ENCODE results near the gene PRKCE. TPM values are rescaled to one million over a fixed set of nuclear protein-coding genes. Genes with fewer than 3 reads are reported as not detected.
A peak's percentile ranks its signal among the peaks of the same experiment; 100 is the strongest.

Gene PRKCE
- total RNA-seq, 4 donors from 2014 or later: 5.9 to 21.2 (median 18.5) TPM

- H3K27ac ChIP-seq: no peak overlapping the region
- TF ChIP-seq CTCF (IDR thresholded peaks at IDR 0.05) (no peak), POLR2AphosphoS5 (IDR thresholded peaks at IDR 0.05) (no peak), POLR2A (IDR thresholded peaks at IDR 0.05) (no peak), EP300 (IDR thresholded peaks at IDR 0.05) (no peak)
- no peaks in the 10 kb centered on the region for H3K9me3 ChIP-seq
- no peak for ATAC-seq
- H3K36me3 ChIP-seq: no peaks in the 10 kb centered on the region
- H3K4me3 ChIP-seq: no peak overlapping the region
- no peaks in the 10 kb centered on the region for H3K27me3 ChIP-seq
- WGBS, 2 donors (ENCODE audit: low coverage in 1 of 2): 85 to 90% methylated on average over 3 of the region's 3 CpGs
- peaks cover 0 to 16% (median 0%) of the 10 kb centered on the region in 3 donors for H3K4me1 ChIP-seq
Observed at GRCh38 chr2:45623098-45623497, 28.4 kb upstream of the PRKCE start.

GRCh38 chr2:45625824-45626223, 25.7 kb upstream of the PRKCE start:
- ATAC-seq: no peak
- Histone ChIP-seq H3K27ac (peak overlapping the region in 1 of 4 donors; percentile 61), H3K4me1 (peaks cover 0 to 16% (median 0%) of the 10 kb centered on the region in 3 donors), H3K4me3 (no peak overlapping the region), H3K9me3 (no peaks in the 10 kb centered on the region), H3K27me3 (no peaks in the 10 kb centered on the region), H3K36me3 (no peaks in the 10 kb centered on the region)
- TF ChIP-seq POLR2A (IDR thresholded peaks at IDR 0.05) (no peak), CTCF (IDR thresholded peaks at IDR 0.05) (no peak), EP300 (IDR thresholded peaks at IDR 0.05) (no peak), POLR2AphosphoS5 (IDR thresholded peaks at IDR 0.05) (no peak)

GRCh38 chr2:45626387-45627221, 24.9 kb upstream of the PRKCE start:
- no peak for ATAC-seq
- Histone ChIP-seq H3K4me3 (no peak overlapping the region), H3K27ac (peak overlapping the region in 2 of 4 donors; percentile 22 to 61), H3K4me1 (peaks cover 0 to 16% (median 0%) of the 10 kb centered on the region in 3 donors), H3K9me3 (no peaks in the 10 kb centered on the region), H3K27me3 (no peaks in the 10 kb centered on the region), H3K36me3 (no peaks in the 10 kb centered on the region)
- no peak for TF ChIP-seq POLR2A (IDR thresholded peaks at IDR 0.05)
- TF ChIP-seq CTCF (IDR thresholded peaks at IDR 0.05): no peak
- no peak for TF ChIP-seq EP300 (IDR thresholded peaks at IDR 0.05)
- no peak for TF ChIP-seq POLR2AphosphoS5 (IDR thresholded peaks at IDR 0.05)
- WGBS, 2 donors (ENCODE audit: low coverage in 1 of 2): 45 to 60% methylated on average over 7 of the region's 8 CpGs

- no peak for ATAC-seq
Observed at GRCh38 chr2:45627911-45628310, 23.6 kb upstream of the PRKCE start.

More at GRCh38 chr2:45627911-45628310, 23.6 kb upstream of the PRKCE start:
- Histone ChIP-seq H3K27me3 (no peaks in the 10 kb centered on the region), H3K27ac (no peak overlapping the region), H3K4me1 (peaks cover 0 to 16% (median 0%) of the 10 kb centered on the region in 3 donors), H3K9me3 (no peaks in the 10 kb centered on the region), H3K4me3 (no peak overlapping the region), H3K36me3 (no peaks in the 10 kb centered on the region)
- WGBS, 2 donors (ENCODE audit: low coverage in 1 of 2): 75 to 86% methylated on average over 1 of the region's 1 CpG
- TF ChIP-seq EP300 (IDR thresholded peaks at IDR 0.05): no peak
- TF ChIP-seq CTCF (IDR thresholded peaks at IDR 0.05): no peak
- no peak for TF ChIP-seq POLR2A (IDR thresholded peaks at IDR 0.05)
- no peak for TF ChIP-seq POLR2AphosphoS5 (IDR thresholded peaks at IDR 0.05)
